DND-41 (cell line): ENCODE measurements around the gene ANAPC10.

Experiments used
- CTCF ChIP-seq: IDR thresholded peaks from 2 replicates; pipeline ENCODE4 v1.5.1; 2012; ENCODE audit warnings: borderline replicate concordance, low read length, moderate library complexity, mild to moderate bottlenecking; ENCODE audit not compliant: poor library complexity, severe bottlenecking; ENCODE audit errors: extremely low read depth
- EZH2 ChIP-seq: IDR thresholded peaks from 3 replicates; pipeline ENCODE4 v1.6.1; 2012; ENCODE audit warnings: borderline replicate concordance, low read depth, mild to moderate bottlenecking, moderate library complexity, low read length, inconsistent platforms; ENCODE audit not compliant: severe bottlenecking

GRCh38 chr4:145041378-145041777, 56.6 kb downstream of the ANAPC10 start:
- TF ChIP-seq EZH2 = no peak
- no peak for TF ChIP-seq CTCF
